Measurements from ENCODE around the gene TMIGD3. TPM values are rescaled to one million over a fixed set of nuclear protein-coding genes. Genes with fewer than 3 reads are reported as not detected.

The TMIGD3 gene
- total RNA-seq, 1 donor = not detected

Other genes starting within 250 kb of the TMIGD3 start
- gene CHIA, start 212.8 kb downstream of the TMIGD3 start, total RNA-seq = under 0.01 TPM
- gene OVGP1, start 75.9 kb downstream of the TMIGD3 start, total RNA-seq = 3.7 TPM
- 8.6 TPM for gene WDR77, start 54.4 kb downstream of the TMIGD3 start, total RNA-seq
- 177 TPM for gene ATP5PB, start 54.2 kb downstream of the TMIGD3 start, total RNA-seq
- 34.4 TPM for gene C1orf162, start 29.6 kb downstream of the TMIGD3 start, total RNA-seq
- gene ADORA3, start within 50 bp of the TMIGD3 start, total RNA-seq = not detected
- 45.2 TPM for gene RAP1A, start 116.2 kb upstream of the TMIGD3 start, total RNA-seq
- gene INKA2, start 235.8 kb upstream of the TMIGD3 start, total RNA-seq = 1.2 TPM